ENCODE results near the gene SPATS2L.

Gene SPATS2L, protein sequence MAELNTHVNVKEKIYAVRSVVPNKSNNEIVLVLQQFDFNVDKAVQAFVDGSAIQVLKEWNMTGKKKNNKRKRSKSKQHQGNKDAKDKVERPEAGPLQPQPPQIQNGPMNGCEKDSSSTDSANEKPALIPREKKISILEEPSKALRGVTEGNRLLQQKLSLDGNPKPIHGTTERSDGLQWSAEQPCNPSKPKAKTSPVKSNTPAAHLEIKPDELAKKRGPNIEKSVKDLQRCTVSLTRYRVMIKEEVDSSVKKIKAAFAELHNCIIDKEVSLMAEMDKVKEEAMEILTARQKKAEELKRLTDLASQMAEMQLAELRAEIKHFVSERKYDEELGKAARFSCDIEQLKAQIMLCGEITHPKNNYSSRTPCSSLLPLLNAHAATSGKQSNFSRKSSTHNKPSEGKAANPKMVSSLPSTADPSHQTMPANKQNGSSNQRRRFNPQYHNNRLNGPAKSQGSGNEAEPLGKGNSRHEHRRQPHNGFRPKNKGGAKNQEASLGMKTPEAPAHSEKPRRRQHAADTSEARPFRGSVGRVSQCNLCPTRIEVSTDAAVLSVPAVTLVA

DNA sequence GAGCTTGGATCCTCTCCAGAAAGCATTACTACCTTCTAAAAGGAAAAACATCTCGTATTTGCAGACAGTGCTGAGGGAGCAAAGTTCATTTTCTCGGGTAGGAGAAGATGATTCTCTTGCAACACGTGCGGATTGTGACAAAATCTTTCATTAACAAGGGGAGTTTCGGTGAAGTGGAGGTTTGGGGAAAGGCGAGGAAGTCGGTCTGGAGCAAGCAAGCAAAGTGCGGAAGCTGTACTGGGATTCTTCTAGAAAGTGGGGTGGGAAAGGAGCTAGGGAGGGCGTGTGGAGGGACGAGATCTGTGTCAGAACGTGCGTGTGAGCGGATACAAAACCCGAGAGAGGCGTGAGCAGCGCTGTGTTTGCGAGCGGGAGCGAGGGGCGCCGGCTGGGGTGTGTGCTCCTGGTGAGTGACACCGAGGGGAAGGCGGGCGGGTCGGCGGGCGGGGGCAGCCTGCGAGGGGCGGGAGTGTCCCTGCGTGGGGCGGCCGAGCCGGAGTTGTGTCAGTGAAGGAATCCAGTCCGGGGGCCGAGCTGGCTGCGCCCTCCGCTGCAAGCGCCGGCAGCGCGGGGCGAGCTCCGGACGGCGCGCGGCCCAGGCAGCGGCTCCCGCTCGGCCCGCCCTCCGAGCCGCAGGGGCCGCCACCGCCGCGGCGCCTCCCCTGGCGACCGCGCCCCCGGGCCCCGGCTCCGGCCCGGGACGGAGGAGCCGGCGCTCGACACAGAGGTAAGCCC is at the start of gene SPATS2L:
Gene SPATS2L (plus strand): TSS at position 498 of the 735 bp plus-strand sequence. CDS start 82,552 bp downstream, outside the sequence.
- peak; percentile 86 for DNase-seq (ENCODE audit: low spot score)

DNA sequence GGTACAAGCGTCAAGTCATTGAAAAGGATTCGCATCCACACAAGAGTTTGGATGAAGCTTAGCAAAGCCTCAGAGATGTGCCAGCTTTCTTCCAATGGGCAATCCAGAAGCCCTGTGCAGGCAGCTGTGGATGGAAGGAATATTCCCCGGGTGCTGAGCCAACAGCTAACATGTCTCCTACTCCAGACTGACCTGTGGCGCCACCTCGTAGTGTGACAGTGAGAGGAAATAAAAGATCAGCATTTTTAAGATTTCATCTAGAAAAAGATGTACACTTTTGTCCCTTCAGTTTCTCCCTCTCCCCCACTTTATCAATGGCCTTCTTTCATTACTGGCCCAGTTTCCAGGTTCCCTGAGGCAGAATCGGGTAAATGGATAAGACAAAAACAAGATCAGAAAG is 48.9 kb upstream of the SPATS2L start:
- no peak for DNase-seq (ENCODE audit: low spot score)

DNA sequence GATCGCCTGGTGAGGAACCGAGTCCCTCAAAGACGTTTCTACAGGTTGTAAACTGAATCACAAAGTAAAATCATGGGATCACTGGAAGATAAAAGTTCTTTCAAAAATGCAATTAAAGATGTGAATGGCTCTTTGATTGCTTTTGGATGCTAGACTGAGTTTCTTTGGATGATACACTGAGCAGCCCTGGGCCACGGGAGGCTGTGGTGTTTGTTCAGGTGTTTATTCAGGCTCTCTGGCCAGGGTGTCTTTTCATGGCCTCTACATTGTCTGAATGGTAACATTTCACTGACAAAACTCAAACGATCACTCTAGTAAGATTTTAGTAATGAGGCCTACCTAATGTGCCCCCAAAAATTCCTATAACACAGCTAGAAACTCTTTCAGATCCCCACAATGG is 48.4 kb upstream of the SPATS2L start:
- DNase-seq (ENCODE audit: low spot score), result no peak

DNA sequence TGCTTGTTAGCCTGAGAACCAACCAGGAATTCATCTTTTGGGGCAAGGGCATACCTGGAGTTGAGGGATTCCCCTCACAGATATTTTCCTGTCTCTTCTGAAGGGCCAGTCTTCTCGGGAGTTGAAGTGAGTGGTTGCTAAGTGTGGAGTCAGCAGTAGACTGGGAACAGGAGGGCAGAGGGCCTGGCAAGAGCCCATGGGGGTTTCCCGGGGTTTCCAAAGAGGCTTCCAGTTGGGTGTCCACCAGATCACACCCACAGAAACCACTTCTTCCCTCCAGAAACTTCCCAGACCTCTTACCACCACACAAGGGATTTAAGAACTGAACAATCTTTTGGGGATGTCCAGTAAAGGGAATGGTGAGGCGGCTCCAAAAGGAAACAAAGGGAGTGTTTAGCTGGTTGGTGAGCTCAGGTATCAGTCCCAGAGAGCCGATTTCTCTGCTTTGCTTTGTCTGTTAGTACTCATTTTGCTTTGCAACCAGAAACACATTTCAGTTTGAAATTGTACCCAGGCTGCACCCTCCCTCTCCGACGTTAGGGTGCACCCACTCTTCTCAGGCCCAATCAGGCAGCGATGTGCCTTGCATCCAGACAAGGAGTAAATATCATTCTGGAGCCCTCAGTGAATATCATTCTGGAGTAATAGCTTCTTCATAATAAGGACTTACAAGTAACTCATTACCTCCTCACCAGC is 47.5 kb upstream of the SPATS2L start:
- peak; percentile 32 for DNase-seq (ENCODE audit: low spot score)

DNA sequence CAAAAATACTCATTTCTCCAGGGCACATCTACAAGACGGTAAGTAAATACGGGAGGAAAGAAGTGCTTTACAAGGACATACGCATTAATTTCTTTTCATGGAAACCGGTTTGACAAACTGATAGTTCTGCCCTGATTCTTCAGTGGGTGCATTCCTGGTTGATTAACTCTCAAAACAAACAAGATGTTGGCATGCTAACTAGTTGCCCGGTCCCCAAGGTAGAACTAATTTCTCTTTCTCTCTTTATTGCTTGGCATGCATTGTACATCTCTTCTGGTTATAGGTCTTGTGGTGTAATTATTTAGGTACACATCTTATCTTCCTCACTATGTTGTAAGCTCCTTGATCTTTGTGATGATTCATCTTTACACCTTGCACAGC is 46.9 kb upstream of the SPATS2L start:
- peak; percentile 63 for DNase-seq (ENCODE audit: low spot score)

DNA sequence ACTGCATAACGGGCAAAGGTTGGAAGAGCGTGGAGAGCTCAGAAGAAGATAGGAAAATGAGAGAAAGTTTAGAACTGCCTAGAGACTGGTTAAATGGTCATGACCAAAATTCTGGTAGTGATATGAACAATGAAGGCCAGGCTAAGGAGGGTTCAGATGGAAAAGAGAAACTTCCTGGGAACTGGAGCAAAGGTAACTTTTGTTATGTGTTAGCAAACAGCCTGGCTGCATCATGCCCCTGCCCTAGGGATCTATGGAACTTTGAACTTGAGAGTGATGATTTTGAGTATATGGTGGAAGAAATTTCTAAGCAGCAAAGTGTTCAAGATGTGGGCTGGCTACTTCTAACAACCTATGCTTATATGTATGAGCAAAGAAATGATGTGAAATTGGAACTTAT is 44.4 kb upstream of the SPATS2L start:
- DNase-seq (ENCODE audit: low spot score), result no peak

DNA sequence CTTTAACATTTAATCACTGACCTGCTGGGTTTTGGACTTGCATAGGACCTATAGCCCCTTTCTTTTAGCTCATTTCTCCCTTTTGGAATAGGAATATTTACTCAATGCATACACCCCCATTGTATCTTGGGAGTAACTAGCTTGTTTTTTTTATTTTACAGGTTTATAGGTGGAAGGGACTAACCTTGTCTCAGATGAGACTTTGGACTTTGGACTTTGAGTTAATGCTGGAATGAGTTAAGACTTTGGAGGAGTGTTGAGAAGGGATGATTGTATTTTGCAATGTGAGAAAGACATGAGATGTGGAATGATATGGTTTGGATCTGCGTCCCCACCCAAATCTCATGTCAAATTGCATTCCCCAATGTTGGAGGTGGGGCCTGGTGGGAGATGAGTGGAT is 43.2 kb upstream of the SPATS2L start:
- no peak for DNase-seq (ENCODE audit: low spot score)

DNA sequence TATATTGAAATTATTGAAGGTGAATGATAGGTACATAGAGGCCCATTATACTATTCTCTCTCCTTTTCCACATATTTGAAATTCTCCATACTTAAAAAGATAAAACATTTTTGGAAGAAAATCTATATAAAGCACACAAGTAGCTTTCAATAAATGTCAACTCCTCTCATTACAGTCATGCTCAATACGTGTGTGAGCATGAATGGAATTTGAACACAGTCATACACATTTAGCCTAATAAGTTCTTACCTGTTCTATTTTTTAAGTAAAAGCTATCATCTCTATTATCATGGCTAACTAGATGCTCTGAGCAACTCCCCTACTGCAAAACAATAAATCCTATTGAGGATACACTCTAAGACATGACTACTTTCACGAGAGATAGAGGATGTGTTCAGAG is 41.9 kb upstream of the SPATS2L start:
- DNase-seq (ENCODE audit: low spot score), result no peak

DNA sequence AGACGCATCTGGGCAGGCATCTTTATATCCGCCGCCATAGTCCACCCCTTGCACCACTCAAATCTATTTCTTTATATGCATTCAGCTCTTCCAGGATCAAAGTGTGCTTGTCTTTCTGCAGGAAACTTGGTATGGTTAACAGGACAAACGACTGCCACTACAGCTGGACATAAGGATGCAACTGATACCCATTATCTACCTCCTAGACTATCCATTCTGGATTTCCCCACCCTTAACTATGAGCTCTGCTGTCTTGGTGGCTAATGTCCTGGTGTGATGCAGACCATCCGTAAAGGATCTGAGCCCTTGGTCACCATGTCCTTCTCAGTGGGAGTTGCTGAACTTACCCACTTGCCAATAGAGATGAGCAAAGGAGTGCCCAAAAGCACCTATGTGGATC is 40.1 kb upstream of the SPATS2L start:
- no peak for DNase-seq (ENCODE audit: low spot score)

DNA sequence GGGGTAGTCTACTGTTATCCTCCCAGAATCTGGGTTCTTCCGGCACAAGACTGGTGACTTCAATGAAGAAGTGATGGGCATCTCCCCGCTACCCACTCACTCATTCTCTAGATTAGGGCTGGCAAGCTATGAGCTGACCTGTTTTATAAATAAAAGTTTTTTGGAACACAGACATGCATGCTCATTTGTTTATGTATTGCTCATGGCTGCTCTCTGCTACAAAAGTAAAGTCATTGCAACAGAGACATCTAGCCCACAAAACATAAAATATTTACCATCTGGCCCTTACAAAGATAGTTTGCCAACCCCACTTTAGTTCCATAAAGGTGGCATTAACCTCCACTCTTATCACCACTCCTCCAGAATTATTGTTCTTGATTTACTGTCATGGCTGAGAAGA is 39.1 kb upstream of the SPATS2L start:
- no peak for DNase-seq (ENCODE audit: low spot score)

DNA sequence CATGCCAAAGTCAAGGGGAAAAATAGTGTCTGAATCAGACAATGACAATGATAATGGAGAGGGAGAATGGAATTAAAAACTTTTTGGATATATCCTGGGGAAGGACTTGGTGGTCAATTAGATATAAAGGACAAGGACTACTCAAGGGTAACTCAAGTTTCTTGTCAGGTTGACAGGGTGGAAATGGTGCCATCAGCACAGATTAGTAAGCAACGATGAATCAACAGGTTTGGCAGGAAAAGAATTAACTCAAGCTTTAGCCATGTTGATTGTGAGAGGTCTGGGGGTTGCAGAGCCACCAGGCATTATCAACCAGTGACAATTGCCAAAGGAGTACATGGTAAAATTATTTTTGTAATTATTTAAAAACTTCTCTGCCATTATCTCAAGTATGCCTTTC is 35.8 kb upstream of the SPATS2L start:
- DNase-seq (ENCODE audit: low spot score), result no peak

DNA sequence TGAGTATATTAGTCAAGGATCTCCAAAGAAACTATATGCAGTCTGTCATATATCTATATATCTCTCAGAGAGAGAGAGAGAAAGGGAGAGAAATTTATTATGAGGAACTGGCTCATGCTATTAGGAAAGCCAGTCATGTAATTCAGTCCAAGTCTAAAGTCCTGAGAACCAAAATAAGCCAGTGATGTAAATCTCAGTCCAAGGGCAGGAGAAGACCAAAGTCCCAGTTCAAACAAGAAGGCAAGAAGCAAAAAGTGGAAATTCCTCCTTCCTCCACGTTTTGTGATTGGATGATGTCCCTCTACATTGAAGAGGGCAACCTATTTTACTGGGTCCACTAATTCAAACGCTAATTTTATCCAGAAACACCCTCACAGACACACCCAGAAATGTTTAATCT is 34.2 kb upstream of the SPATS2L start:
- DNase-seq (ENCODE audit: low spot score), result no peak

DNA sequence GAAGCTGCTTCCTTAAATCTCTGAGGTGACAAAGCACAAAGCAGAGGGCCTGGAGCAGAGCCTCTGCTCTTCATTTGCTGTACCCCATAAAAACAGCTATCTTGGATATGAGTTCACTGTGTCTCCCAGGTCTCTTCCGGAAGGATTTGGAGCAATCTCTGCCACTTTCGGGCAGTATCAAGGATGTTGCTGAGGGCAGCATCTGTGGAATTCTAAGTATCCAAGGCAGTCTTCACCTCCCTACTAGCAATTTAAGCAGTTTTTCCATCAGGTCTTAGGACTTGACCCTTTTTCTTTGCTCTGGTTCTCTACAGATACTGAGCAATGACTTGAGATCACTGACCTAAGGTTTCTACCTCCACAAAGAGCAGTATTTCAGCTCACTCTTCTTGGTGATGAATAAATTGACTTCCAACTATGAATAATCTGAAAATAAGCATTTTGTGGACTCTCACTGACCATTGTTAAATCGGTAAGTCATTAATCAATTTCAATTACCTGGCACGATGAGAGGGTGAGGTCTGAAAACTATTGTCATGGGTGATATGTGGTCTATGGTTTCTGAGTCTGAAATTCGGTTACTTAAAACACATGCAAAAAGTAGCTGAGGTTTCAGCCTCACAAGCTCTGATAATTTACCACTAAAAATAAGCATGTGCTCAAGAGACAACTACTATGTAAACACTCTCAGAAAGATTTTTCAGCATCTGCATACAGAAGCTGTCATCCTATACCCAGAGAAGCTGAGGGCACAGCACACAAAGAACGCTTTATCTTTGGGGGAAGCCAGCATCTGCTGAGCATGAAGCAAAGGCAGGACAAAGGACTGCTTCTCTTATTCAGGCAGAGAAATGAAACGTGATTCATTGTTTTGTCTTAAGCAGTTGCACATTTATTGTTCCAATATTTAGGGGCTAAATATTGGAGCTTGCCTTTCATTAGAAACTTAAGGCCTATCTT is 32.1 kb upstream of the SPATS2L start:
- DNase-seq (ENCODE audit: low spot score), result no peak

DNA sequence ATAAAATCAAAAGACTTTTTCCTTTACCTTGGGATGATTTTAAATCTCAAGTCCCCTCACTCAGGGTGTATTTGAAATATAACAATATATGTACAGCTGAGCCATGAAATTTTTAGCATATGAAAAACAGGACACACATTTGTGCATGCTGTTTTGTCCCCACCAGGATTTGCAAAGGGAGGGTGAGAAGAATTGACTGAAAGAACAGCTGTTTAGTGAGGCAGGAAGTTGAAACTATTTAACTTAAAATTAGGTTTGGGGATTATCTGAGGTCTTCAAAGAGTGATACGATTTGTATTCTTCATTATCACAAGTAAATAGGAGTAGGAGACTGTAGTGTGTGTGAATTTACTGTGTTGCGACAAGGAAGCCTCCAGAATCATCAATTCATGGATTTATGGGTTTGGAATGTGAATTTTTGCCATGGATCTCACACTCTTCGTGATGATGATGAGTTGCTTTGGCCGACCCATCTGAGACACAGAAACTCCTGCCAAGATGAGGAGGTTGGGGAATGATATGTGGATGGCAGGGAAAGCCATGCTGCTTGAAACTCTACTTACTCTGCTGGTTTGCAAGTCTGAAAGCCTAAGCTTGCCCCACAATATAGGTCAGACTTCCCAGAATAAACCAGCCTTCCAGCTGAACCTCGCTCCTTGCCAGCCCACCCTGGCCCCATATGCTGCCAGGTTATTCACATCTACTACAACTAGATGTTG is 31.0 kb upstream of the SPATS2L start:
- no peak for DNase-seq (ENCODE audit: low spot score)

DNA sequence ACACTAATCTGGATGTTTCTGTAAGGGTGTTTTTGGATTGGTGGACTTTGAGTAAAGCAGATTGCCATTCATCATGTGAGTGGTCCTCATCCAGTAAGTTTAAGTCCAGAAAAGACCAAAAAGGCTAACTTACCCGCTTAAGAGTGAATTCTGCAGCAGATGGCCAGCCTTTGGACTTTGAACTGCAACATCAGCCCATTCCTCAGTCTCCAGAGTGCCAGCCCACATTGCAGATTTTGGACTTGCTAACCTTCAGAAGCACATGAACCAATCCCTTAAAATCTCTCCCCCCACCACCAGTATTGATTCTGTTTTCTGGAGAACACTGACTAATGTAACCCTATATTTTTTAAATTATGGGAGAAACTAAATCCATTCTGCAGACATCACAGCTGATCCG is 30.0 kb upstream of the SPATS2L start:
- DNase-seq (ENCODE audit: low spot score), result no peak

DNA sequence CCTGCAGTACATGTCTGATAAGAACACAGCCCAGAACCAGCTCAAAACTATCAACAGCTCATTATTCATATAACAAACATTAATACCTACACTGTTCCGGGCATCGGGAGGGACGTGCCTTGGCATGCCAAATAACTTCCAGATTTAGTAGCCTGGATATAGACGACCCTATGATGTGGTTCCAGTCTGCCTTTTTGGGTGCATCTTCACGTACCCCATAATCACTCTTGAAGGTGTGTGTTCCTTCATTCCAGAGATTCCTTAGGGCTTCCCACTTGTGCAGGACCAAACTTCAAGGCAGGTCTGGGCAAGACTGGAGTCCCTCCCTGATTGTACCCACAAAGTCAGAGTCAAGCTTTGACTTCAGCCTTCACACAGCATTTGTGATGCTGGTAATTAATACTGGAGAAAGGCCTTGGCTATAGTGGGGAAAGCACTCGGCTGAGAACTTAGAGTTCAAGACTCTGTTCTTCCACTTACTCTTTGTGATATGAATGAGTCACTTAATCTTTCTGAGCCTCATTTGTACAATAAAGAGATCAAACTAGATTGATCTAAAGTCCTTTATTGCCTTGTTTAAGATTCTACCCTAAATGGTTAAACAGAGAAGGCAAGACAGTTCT is 27.7 kb upstream of the SPATS2L start:
- no peak for DNase-seq (ENCODE audit: low spot score)

DNA sequence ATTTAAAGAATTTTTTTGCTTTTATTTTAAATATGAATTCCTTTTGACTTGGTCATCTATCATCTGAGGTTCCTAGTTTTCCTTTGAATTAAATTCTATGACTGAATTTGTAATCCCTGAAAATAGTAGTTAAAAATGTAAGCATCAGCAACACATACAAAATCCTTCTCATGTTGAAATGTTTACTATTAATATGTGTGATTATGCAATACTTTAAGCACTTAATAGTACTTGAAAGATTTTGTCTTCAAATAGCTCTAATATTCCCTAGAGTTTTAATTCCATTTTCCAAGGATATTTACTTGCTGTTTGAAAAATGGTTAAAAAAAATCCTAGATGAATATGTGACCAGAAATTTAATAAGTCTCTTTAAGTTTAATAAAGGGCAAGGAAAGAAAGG is 26.6 kb upstream of the SPATS2L start:
- no peak for DNase-seq (ENCODE audit: low spot score)

DNA sequence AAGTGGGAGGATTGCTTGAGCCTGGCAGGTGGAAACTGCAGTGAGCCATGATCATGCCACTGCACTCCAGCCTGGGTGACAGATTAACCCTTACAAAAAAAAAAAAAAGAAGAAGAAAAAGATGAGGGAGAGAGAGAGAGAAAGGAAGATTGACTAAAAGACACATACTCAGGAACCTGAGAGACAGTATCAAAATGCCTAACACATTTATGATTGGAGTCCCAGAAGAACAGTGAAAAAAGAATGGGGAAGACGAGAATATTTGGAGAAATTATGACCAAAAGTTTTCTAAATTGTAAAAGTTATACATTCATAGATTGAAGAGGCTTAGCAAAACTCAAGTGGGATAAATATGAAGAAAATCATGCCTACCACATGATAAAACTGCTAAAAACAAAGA is 19.9 kb upstream of the SPATS2L start:
- no peak for DNase-seq (ENCODE audit: low spot score)

DNA sequence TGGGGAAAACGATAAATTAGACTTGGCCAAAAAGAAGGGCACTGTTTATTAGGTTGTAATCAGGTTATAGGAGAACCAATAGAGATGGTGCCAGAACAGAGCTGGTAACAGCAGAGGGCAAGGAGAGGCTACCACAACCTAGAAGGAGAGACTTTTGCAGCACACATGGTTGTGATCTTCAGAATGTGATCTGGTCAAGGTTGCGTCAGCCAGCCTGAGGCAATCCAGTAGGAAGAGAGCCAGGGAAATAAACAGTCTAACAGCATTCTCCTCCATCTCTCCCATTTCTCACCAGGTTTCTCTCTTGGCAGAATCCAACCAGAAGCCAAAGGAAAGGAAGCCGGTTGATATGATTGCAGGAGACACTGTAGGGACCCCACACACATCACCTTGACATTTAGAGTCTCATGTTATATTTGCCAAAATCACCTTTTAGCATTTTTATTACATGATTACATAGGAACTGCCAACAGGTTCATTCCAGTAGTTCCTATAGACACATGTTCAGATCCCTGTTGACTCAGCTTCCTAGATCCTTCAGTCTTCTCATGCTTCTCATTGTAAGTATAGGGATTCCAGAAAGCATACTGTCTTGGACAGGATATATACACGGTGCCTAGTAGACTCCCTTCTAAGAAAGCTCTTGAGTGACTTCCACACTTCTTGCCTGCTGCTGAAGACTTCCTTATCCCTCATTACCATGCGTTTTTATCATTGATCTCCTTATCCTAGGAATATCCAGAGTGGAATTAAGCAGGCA is 17.6 kb upstream of the SPATS2L start:
- no peak for DNase-seq (ENCODE audit: low spot score)

DNA sequence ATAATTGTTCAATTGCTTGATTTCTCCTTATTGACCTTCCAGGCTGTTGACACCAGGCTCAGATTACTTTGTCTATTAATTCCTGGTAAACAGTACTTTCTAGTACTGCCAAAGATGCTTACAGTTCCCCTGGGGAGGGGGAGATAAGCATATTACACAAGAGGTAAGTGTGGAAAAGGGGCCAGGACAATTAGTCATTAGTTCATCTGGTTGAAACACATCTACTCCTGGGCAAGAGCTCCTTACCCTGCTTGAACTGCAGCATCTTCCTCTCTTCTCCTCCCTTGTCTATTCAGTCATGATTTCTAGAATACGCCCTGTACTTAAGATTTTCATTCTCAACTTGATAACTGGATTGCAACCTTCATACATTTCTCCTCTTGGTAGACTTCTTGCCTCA is 10.4 kb upstream of the SPATS2L start:
- no peak for DNase-seq (ENCODE audit: low spot score)
